Fibroblast of mammary gland (primary cell): Measurements from ENCODE around the gene PFKP.

Experiments used
- DNase-seq: peaks from one replicate; pipeline ENCODE4 v3.0.0-alpha.2; 2010; ENCODE audit warnings: low read depth
- H3K4me3 ChIP-seq: 2 replicates; pipeline ENCODE4 v1.5.1; 2011; ENCODE audit warnings: low read depth, mild to moderate bottlenecking, low read length, moderate library complexity; ENCODE audit not compliant: control insufficient read depth
- CTCF ChIP-seq: conservative IDR thresholded peaks from 2 replicates; pipeline ENCODE4 v1.5.1; 2011; ENCODE audit warnings: low read depth, low read length, inconsistent platforms; ENCODE audit not compliant: control insufficient read depth, insufficient read depth

PFKP gene

GRCh38 chr10:3186368-3186767 is 119.0 kb downstream of the PFKP start:
- H3K4me3 ChIP-seq: no peak overlapping the region
- no peak for DNase-seq
- TF ChIP-seq CTCF: no peak
